ENCODE data around the gene OAS1. TPM values are rescaled to one million over a fixed set of nuclear protein-coding genes. Genes with fewer than 3 reads are reported as not detected.
"Not testable (repeated sequence)": the region's sequence is repeated elsewhere in the genome, so short reads cannot be mapped to it uniquely, and the experiment has no call there.

The OAS1 gene
- total RNA-seq, 1 donor from 2014 or later: not detected

- no peak for DNase-seq (ENCODE audit: low read depth, low spot score)
- H3K27ac Mint-ChIP-seq (ENCODE audit: unreplicated experiment): peak overlapping the region; percentile 67
- H3K4me3 Mint-ChIP-seq: no peak overlapping the region
- peaks cover 8% of the 10 kb centered on the region for H3K4me1 Mint-ChIP-seq
- H3K36me3 Mint-ChIP-seq (ENCODE audit: low read depth): peaks cover 4% of the 10 kb centered on the region
- TF ChIP-seq CTCF (conservative IDR thresholded peaks at IDR 0.05): no peak
- peaks cover 15% of the 10 kb centered on the region for H3K9me3 Mint-ChIP-seq
- peaks cover 44% of the 10 kb centered on the region for H3K27me3 Mint-ChIP-seq (ENCODE audit: low read depth)
Observed at GRCh38 chr12:112907415-112908157, 824 bp downstream of the OAS1 start.

GRCh38 chr12:112908548-112908947, 1.8 kb downstream of the OAS1 start:
- H3K27me3 Mint-ChIP-seq (ENCODE audit: low read depth): peaks cover 43% of the 10 kb centered on the region
- no peak overlapping the region for H3K27ac Mint-ChIP-seq (ENCODE audit: unreplicated experiment)
- TF ChIP-seq CTCF (conservative IDR thresholded peaks at IDR 0.05): no peak
- H3K4me1 Mint-ChIP-seq: peaks cover 8% of the 10 kb centered on the region
- no peak overlapping the region for H3K4me3 Mint-ChIP-seq
- H3K9me3 Mint-ChIP-seq: peaks cover 23% of the 10 kb centered on the region
- DNase-seq (ENCODE audit: low read depth, low spot score): no peak
- peaks cover 12% of the 10 kb centered on the region for H3K36me3 Mint-ChIP-seq (ENCODE audit: low read depth)

DNA sequence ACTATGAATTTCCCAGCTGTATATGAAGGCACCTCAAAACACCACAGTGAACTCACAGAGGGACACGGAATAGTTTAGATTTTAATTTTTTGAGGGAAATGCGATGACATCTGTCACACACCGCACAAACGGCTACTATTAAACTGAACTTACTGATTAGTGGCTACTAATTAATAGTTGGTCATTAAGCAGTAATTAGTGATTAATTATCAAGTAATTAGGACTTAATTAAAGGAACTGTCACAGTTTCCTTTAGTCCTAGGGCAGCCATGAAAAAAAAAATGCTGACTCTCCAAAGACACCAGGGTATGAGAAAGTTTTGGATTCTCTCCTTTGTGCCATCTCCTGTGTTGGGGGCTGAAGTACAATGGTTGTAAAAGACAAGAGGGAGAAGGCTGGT, 2.9 kb downstream of the OAS1 start:
- no peak for DNase-seq (ENCODE audit: low read depth, low spot score)
- H3K4me1 Mint-ChIP-seq: peaks cover 8% of the 10 kb centered on the region
- TF ChIP-seq CTCF (conservative IDR thresholded peaks at IDR 0.05): no peak
- H3K4me3 Mint-ChIP-seq: no peak overlapping the region
- no peak overlapping the region for H3K27ac Mint-ChIP-seq (ENCODE audit: unreplicated experiment)
- peaks cover 16% of the 10 kb centered on the region for H3K36me3 Mint-ChIP-seq (ENCODE audit: low read depth)
- peaks cover 23% of the 10 kb centered on the region for H3K9me3 Mint-ChIP-seq
- H3K27me3 Mint-ChIP-seq (ENCODE audit: low read depth): peaks cover 44% of the 10 kb centered on the region

DNA sequence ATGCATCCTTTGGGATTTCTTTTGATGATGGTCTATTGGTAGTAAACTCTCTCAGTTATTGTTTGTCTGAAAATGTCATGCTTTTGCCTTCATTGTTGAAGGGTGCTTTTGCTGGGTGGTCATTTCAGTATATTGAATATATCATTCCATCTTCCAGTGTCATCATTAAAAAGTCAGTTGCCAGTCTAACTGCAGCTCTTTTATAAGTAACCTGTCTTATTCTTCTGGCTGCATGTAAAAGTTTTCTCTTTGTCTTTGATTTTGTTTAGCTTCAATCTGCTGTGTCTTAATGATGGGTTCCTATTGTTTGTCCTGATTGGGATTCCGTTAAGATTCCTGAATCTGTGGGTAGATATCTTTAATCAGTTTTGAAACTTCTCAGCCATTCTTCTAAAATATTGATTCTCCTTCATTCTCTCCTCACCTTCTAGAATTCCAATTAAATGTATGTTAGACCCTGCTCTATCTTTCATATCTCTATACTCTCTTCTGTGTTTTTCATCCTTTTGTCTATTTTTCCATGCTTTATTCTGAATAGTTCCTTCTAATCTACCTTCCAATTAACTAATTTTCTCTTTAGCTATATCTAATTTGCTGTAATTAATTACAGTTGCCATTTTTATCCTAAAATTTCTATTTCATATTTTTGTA, 6.4 kb downstream of the OAS1 start:
- Mint-ChIP-seq H3K4me3 (no peak overlapping the region), H3K36me3 (ENCODE audit: low read depth) (peaks cover 16% of the 10 kb centered on the region)

DNA sequence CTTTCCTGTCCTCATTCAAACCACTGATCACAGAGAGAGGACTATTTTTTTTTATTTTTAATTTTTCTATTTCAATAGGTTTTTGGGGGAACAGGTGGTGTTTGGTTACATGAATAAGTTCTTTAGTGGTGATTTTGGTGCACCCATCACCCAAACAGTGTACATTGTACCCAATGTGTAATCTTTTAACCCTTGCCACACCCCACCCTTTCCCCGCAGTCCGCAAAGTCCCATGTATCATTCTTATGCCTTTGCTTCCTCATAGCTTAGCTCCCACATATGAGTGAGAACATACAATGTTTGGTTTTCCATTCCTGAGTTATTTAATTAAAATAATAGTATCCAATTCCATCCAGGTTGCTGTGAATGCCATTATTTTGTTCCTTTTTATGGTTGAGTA, 7.1 kb downstream of the OAS1 start:
- H3K27ac Mint-ChIP-seq (ENCODE audit: unreplicated experiment); H3K4me3 Mint-ChIP-seq; H3K4me1 Mint-ChIP-seq; DNase-seq (ENCODE audit: low read depth, low spot score): not testable (repeated sequence)
- Mint-ChIP-seq H3K9me3 (peaks cover 27% of the 10 kb centered on the region), H3K27me3 (ENCODE audit: low read depth) (peaks cover 31% of the 10 kb centered on the region), H3K36me3 (ENCODE audit: low read depth) (peaks cover 16% of the 10 kb centered on the region)

More for the DNA sequence above, 6.4 kb downstream of the OAS1 start:
- Mint-ChIP-seq H3K9me3 (peaks cover 27% of the 10 kb centered on the region), H3K27me3 (ENCODE audit: low read depth) (peaks cover 34% of the 10 kb centered on the region), H3K27ac (ENCODE audit: unreplicated experiment) (no peak overlapping the region), H3K4me1 (no peaks in the 10 kb centered on the region)
- DNase-seq (ENCODE audit: low read depth, low spot score): no peak
- TF ChIP-seq CTCF (conservative IDR thresholded peaks at IDR 0.05): no peak

- Mint-ChIP-seq H3K36me3 (ENCODE audit: low read depth) (peaks cover 13% of the 10 kb centered on the region), H3K4me3 (no peak overlapping the region), H3K27ac (ENCODE audit: unreplicated experiment) (no peak overlapping the region), H3K4me1 (no peaks in the 10 kb centered on the region), H3K9me3 (peaks cover 23% of the 10 kb centered on the region), H3K27me3 (ENCODE audit: low read depth) (peaks cover 41% of the 10 kb centered on the region)
- no peak for DNase-seq (ENCODE audit: low read depth, low spot score)
- TF ChIP-seq CTCF (conservative IDR thresholded peaks at IDR 0.05): no peak
Observed at GRCh38 chr12:112916270-112916669, 9.5 kb downstream of the OAS1 start.
